GM12873 (cell line): ENCODE data around the gene TOE1.

Experiments
- CTCF ChIP-seq: IDR thresholded peaks from 2 replicates; pipeline ENCODE4 v1.5.1; 2012; ENCODE audit warnings: low read depth, mild to moderate bottlenecking, moderate library complexity, low read length, control low read depth; ENCODE audit not compliant: insufficient read depth; ENCODE audit errors: missing control alignments

TOE1 gene

DNA sequence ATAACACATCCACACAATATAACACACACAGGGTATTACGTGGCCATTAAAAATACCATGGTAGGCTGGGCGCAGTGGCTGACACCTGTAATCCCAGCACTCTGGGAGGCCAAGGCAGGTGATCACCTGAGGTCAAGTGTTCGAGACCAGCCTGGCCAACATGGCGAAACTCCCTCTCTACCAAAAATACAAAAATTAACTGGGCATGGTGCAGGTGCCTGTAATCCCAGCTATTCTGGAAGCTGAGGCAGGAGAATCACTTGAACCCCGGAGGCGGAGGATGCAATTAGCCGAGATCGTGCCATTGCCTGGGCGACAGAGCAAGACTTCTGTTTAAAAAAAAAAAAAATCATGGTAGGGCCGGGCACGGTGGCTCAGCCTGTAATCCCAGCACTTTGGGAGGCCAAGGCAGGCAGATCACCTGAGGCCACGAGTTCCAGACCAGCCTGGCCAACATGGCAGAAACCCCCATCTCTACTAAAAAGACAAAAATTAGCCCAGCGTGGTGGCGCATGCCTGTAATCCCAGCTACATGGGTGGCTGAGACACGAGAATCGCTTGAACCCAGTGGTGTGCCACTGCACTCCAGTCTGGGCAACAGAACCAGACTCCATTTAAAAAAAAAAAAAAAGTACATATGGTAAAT, 37.3 kb upstream of the TOE1 start:
- TF ChIP-seq CTCF = no peak

DNA sequence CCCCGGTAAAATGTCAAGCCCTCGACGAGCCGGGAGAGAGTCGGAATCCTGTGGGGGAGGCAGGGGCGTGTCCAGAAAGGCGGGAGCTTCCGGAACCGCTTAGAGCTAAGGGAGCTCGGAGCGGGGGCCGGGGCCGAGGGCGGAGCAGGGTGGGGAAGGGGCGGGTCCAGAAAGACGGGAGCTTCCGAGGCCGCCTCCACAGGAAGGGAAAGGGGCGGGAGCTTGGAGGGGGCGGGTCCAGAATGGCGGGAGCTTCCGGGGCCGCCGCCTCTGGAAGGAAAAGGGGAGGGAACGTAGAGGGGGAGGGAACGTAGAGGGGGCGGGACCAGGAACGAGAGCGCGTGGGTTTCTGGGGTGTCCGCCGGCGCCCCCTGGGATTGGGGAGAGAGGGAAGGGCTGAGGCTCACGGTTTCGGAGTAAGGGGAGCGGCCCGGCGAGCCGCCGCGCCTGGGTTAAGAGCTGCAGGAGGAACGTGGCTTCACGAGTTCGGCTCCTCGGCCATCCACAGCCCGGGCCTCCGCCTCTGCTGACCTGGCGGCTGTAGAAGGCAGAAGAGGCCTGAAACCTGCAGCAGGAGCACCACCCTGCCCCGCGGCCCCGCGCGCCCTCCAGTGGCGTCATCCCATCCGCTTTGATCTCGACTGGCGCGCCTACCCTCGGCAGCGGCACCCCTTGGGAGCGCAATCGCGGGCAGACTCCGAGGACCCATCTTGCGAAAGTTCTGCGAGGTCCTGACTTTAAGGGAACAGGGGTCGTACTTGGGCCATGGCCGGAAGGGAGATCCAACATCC, 36.3 kb upstream of the TOE1 start:
- peak; percentile 75 for TF ChIP-seq CTCF

DNA sequence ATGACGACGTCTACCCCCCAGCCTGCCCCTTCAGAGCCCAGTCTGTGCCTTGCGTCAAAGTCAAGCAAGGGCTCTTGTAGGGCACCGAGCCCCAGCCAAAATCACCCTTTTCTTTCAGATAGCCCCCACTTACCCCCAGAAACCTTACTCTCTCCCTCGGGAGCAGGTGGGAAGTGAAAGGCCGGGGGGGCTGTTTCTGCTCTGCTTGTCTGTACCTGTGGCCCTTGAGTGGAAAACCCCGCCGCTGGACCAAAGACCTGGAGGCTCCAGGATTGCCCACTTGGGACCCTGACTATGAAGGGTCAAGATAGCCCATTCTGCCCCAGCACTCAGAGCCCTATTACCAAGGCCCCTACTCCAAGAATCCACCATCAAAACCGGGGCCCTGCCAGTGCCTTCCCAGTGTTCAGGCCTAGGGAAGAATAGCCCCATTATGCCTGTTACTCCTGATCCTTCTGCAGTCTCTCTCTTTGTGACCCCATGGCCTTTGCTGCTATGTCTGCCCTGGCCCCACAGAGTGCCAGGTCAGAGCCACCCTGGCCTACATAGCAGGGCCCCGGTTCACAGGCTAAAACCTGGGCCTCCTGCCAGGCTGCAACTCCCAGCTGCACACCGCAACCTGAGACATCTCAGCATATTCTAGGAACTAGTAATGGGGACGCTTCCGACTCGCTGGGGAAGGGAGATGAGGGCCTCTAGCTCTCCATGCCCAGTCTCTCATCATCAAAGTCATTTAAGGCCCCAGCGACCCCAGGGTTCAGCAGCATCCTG, 35.5 kb upstream of the TOE1 start:
- TF ChIP-seq CTCF = no peak

DNA sequence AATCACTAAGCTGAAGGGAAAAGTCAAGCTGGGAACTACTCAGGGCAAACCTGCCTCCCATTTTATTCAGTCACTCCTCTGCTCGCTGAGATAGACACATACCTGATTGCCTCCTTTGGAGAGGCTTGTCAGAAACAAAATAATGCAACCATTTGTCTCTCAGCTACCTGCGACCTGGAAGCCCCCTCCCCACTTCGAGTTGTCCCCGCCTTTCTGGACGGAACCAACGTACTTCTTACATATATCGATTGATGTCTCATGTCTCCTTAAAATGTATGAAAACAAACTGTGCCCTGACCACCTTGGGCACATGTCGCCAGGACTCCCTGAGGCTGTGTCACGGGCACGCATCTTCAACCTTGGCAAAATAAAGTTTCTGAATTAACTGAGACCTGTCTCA, 34.7 kb upstream of the TOE1 start:
- TF ChIP-seq CTCF = no peak

DNA sequence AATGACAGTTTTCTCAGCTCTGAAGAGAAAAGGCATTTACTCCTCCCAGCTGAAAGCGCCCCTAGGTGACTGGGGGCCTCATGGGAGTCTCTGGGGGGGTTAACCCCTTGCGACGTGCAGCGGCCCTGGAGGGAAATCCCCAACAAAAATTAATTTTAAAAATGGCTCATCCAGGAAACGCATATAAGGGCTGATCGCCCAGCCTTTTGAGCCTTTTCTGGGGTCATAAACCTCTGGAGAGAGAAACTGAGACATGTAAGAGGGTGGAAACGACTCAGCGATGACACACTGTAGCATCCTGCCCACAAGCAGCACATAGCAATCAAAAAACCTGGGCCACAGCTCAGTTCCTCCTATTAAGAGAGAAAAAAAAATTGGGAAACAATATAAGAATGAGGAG, 33.7 kb upstream of the TOE1 start:
- no peak for TF ChIP-seq CTCF

- TF ChIP-seq CTCF = no peak
These were observed 33.1 kb upstream of the TOE1 start for GRCh38 chr1:45306905-45307304.

DNA sequence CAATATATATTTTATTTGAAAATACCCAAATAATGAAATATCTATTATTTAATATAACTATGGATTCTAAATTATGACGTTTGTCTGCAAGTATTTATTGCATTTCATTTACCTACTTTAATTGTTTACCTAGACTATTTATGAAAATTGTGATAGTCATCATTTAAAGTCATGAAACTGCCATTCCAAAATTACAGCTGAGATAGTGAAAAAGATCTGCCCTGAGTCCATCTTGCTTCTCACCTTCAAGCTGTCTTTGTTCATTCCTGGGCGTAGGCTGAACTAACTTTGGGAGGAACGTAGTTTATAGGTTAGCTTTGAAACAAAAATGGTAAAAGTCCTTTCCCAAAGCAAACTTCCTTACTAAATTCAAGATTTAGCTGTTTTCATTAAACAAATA, 25.7 kb upstream of the TOE1 start:
- TF ChIP-seq CTCF = no peak
